Tongue (tissue), 2 donors: ENCODE measurements around the gene DOCK9. TPM values are rescaled to one million over a fixed set of nuclear protein-coding genes. Genes with fewer than 3 reads are reported as not detected.
A peak's percentile ranks its signal among the peaks of the same experiment; 100 is the strongest.

Source experiments
- DNase-seq: peaks from one replicate; pipeline ENCODE4 v3.0.0-alpha.2; 2015
- total RNA-seq: library from RNA; depleted of rRNA; stranded (reverse); fragments of >200 nt; gene quantifications from one replicate; pipeline ENCODE4 v1.2.3, GENCODE V29; 2014

DOCK9 gene
- total RNA-seq, 1 donor from 2014 or later, result 143 TPM

- no peak for DNase-seq
Observed at GRCh38 chr13:98976941-98977340, 923 bp downstream of the DOCK9 start.

DNA sequence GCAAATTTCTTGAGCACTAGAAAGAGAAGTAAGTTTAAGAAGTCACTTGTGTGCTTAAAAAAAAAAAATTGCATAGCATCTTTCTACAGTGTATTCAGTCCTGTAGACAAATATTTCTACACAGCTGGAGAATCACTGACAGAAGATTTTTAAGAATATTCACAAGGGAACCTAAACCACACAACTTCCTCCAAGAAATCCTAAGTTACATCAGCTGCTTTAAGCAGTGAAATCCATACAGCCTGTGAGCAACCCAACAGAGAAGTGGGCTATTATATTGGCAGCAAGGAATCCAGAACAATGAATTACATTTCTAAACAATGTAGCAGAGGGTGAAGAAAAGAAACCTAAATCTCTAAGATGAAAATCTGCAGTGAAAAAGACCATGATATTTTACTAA, 1.5 kb downstream of the DOCK9 start:
- peak; percentile 67 for DNase-seq

DNA sequence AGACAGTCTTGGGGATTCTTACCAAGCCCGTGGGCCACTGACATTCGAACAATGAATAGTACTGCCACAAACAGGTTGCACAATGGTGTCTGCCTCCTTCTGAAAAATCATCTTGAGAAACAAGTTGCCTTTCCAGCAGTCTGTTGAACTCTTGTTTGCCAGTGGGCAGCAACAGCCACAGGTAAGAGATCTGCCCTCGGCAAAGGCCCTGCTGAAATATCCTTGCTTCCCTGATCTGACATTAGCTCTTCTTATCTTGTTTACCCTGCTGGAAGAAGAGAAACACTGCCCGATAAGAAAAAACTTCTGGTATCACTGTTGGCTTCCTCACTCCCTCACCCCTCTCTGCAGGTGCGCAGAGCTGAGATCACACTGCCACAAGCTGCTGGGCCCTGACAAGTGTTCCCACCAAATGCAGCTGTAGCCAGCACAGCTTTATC, 2.0 kb downstream of the DOCK9 start:
- DNase-seq, result no peak

DNA sequence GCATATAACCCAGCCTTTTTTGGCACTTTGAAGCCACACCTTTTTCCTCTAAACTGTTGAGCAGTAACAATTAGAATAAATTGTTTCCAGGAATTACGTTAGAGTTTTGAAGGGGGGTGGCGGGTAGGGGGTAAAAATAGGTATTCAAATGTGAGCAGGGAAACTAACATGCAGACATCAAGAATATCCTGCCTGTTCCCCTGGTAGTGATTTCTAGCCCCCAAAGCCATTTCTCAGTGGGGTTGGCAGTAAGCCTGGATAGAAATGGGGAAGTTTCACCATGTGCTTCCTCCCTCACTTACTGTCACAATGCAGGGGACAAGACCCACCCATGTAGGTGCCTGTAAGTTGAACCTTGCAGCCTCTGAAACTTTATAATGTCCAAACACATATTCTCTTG, 3.8 kb downstream of the DOCK9 start:
- DNase-seq, result no peak

DNA sequence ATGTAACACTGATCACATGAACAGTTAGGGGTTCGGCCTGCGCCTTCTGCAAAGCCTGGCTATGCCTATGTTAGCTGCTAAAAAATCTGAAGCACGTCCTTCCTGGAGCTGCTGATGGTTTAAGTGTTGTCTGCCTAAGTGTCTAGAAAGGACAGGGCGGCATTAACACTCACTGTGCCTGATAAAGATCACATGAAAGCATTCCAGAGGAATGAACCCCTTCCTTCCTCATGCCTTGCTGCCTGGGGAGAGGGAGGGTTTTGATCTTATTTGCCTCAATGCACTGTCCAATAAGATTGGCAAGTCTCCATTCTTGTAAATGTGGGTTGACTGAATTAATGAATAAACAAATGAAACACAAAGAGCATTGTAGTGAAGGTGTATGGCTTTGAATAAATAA, 5.2 kb downstream of the DOCK9 start:
- DNase-seq, result no peak

- DNase-seq, result no peak
Observed at GRCh38 chr13:98972059-98972458, 5.8 kb downstream of the DOCK9 start.

DNA sequence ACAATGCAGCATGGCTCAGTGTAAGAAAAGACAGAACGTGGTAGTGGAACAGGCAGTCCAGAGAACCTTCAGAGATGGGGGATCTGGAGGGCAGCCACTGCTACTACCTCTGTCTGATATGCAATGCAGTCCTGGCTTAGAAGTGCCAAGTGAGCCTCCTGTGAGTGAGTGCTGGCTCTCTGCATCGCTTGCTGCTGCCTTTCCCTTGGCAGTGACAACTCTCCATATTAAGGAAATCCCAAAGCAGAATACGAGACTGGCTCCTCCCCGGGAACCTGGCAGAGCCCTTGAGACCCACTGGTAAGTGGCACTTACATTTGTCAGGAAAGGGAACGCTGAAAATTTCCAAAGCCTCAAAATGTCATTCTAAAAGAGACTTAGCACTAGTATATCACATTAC, 7.5 kb downstream of the DOCK9 start:
- peak; percentile 54 for DNase-seq

DNA sequence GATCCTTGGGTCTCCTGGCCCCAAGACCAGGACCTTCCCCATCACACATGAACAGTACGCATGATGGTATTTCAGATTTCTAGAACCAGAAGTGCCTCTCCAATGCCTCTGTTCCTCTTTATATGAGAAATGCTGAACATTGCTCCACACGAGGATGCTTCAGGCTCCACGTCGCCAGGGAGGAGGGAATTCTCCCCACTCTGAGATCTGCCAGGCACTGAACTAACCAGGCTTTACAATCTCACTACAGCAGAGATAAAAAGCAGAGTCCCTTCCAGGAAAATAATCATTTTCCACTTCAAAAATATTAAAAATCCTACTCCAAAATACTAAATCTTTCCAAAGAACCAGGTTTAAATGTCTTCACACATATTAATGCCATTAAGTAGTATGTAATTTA, 10.4 kb downstream of the DOCK9 start:
- DNase-seq, result no peak

- no peak for DNase-seq
Observed at GRCh38 chr13:98966019-98966418, 11.8 kb downstream of the DOCK9 start.

- DNase-seq, result no peak
Observed at GRCh38 chr13:98965325-98965724, 12.5 kb downstream of the DOCK9 start.

DNA sequence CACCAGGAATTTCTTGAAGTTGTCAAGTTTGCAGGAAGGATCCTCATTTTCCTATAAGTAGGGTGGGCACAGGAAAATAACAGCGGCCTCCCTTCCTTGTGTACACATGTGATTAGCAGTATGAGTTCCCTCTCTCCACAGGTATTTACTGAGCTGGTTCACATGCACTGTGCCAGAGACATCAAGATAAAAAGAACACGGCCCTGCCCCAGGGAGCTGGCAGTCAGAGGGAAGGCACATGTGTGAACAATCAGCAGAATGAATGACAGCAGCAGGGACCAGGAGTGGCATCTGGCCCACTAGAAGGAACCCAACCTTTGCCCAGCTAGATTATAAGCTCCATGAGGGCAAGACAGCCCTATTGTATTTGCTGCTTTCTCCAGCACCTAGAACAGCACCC, 13.9 kb downstream of the DOCK9 start:
- no peak for DNase-seq

- DNase-seq, result no peak
Observed at GRCh38 chr13:98962901-98963590, 14.8 kb downstream of the DOCK9 start.

- no peak for DNase-seq
Observed at GRCh38 chr13:98961503-98962105, 16.3 kb downstream of the DOCK9 start.

- peak; percentile 46 for DNase-seq
Observed at GRCh38 chr13:98960606-98961502, 17.0 kb downstream of the DOCK9 start.

DNA sequence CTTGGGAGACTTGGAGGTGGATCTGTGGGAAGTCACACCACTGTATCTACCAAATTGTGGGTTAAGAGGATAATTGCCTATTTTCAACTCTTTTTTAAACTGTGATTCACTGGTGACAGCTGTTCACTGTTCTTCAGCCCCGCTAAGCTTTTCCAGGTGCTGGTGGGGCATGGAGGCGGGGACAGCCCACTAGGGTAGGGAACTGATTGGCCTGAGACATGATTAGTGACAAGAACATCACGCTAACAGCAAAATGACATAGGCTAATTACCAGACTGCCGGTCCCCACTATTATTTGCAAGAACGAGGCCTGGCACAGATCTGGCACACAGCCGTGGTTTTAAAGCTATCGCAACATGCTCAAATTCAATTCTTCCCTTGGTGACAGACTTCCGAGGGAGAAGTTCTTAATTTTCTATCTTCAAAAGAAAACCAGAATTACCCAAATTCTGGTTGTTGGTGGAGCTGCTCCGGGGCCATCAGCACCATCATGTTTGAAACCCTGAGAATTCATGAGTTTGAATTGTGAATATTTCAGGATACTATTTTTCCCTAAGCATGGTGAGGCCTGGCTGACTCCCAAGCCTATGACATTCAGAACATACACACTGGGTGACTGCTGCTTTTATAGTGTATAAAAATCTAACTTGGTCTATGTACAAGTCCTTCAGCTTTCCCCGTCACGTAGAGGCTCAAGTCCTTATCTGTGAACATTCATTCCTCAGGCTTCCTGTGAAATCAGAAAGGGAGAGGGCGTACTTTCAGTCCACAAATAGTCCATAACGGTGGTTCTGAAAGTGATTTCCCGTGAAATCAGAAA, 17.9 kb downstream of the DOCK9 start:
- peak; percentile 92 for DNase-seq

DNA sequence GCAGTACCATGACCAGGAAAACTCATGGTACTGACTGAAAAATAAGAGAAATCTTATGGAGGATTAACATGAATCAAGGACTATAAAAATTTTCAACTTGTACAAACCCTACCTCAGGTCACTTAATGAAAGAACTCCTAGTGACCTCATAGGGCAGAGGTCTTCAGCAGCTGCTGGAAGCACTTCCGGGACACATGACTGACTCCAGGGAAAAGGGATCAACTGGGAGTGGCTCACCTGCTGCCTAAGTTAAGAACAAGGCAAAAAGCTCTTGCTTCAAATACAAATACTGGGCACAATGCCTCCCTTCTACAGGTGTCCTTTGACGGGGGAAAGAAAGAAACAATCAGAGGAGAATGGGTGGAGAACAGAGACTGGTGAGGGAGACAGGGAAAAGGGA, 18.6 kb downstream of the DOCK9 start:
- peak; percentile 38 for DNase-seq

DNA sequence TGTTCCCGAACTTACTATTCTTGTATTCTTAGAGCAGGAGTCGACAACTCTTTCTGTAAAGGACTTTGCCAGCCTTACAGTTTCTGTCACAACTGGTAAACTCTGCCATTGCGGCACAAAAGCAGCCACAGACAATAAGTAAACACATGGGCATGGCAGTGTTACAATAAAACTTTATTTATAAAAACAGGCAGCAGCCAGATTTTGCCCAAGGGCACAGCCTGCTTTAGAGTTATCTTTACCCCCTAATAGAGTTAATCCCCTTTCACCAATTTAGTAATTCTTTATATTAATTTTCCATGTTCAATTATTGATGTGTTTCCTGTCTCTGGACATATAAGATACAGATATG, 19.4 kb downstream of the DOCK9 start:
- DNase-seq, result no peak

GRCh38 chr13:98957731-98958442, 20.0 kb downstream of the DOCK9 start:
- DNase-seq, result no peak

- no peak for DNase-seq
Observed at GRCh38 chr13:98955336-98955735, 22.5 kb downstream of the DOCK9 start.

- no peak for DNase-seq
Observed at GRCh38 chr13:98954313-98954712, 23.6 kb downstream of the DOCK9 start.

DNA sequence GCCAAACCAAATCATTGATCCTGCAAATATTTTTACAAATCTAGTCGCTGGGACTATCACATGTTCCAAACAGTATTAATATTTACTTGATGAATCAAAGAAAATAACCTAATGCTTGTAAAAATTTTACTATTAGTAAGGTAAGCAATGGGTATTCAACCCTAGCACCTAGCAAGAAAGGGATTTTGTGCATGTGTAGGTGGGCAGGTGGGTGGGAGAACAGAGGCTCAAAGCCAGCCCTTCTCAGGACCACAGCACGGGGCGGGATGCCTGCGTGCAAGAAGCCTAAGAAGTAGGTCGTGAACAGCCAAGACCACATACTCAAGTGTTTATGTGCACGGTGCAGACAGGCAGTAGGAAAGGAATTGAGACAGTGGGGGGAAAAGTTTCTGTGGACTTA, 26.6 kb downstream of the DOCK9 start:
- DNase-seq, result no peak

GRCh38 chr13:98950705-98951104, 27.2 kb downstream of the DOCK9 start:
- DNase-seq, result no peak
